Measurements from ENCODE around the gene GRB10.

GRB10 gene

DNA sequence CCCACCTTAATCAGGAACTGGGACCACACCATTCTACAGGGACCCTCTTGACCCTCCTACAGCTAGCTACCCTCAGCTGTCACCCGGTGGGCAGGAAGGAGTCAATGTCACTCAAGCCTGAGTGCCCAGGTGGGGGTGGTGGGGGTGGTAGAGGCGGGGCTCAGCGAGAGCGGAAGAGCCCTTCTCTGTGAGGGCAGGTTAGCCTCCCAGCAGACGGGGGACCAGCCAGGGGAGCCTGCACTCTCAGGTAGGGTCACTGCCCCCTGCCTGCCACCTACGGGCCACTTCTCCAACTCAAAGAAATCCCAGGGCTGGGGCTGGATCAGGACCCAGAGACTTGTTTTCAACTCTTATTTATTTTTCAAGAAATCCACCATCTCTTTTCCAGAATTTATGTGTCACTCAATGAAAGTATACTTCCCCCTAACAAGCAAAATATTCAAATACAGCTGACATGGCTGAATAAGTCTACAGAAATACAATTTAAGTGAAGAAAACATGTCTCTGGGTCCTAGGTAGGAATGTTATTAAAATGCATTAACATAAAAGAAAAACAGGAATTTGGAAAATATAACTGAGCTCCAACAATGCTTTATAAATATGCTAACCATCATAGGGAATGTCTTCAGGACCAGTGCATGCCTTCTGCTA lies 154.1 kb downstream of the GRB10 start:
- no peak for FAIRE-seq

- FAIRE-seq, result no peak
These were observed 154.8 kb downstream of the GRB10 start for GRCh38 chr7:50627824-50628361.

GRCh38 chr7:50626286-50626685 lies 156.4 kb downstream of the GRB10 start:
- no peak for FAIRE-seq

DNA sequence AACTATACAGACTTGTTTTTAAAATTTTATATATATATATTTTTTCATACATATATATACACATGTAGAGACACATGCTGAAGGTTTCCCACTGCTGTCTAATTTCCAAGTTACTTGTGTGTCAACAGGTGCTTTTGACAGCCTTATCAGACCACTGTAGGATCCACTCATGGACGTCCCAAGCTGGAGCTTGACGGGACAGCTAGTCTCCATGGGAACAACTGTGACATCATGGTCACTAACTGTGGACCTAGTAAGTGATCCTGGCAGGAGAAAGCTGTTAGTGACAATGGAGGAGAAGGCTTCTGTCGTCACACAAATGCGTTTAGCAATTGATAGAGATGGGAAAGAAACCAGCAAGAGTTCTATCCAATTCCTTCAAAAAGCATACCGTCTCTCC lies 157.3 kb downstream of the GRB10 start:
- no peak for FAIRE-seq

DNA sequence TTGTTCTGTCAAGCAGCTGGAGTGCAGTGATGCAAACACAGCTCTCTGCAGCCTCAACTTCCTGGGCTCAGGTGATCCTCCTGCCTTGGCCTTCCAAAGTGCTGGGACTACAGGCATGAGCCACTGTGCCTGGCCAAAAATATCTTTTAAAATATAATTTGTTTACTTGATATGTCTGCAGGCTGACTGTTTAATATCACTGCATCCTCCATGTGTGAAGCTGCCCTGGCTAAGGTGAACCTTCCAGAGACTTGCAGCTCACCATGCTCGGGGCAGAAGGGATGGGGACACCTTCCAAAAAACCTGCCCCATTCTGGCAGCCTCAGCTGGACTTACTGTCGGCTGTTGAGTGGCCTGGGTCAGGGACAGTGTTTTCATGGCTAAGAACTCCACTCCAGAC lies 159.9 kb downstream of the GRB10 start:
- no peak for FAIRE-seq

DNA sequence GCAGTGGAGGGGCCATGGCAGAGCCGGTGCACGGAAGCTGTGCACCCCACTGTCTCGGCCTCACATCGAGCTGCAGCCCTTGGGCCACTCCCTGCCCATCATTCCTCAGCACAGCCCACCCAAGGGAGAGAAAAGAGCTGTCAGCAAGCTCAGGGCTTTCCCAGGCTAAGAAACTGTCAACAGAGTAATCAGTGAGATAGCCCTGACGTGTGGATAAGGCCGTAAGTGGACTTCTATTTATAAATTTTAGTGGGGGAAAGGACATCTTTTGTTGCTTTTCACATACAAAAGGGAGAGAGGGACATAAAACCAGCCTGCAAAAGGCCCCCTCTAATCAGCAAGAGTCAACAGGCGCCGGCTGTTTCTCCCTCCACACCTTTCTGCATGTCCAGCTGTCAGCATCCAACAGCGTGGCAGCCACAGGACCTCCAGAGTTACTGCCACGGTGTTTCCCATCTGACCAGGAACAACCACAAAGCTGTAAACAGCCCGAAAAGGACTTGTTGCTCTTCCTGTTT lies 160.7 kb downstream of the GRB10 start:
- no peak for FAIRE-seq

GRCh38 chr7:50621206-50621605 lies 161.5 kb downstream of the GRB10 start:
- no peak for FAIRE-seq

DNA sequence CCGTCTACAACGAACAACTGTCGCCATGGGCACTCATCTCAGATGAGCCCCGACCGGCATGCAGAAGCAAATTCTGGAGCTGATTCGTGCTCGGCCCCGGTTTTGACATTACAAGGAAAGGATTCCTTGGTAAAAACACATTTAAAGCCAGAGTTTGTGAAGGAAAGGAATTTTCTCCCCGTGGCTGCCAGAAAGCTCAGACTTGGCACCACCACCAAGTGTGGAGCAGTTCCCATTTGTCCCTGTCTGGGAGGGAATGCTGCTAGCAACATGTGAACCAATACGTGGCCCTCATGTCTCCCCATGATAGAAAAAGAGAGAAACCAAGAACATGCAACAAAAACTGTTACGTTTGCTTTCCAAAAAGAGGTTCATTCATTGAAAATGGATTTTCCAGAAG lies 162.3 kb downstream of the GRB10 start:
- FAIRE-seq, result no peak

GRCh38 chr7:50619684-50620083 lies 163.0 kb downstream of the GRB10 start:
- no peak for FAIRE-seq

DNA sequence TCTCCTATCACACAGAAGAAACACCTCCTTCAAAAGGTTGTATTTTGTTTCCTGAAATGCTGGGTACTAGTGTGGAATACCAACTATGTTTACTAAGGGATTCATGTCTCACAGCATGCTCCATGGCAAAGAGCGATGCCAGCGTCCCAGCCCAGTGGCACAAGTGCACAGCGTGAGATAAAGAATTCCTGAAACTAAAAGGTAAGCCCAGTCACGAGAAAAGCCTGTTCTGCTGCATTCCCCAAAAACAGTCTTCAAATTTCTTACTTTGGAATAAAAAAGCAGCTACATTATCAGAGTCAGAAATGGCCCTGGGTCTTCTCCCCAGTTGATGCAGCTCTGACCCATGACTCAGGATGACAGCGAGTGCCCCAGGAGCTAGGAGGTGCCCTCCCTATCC lies 164.4 kb downstream of the GRB10 start:
- FAIRE-seq, result no peak

DNA sequence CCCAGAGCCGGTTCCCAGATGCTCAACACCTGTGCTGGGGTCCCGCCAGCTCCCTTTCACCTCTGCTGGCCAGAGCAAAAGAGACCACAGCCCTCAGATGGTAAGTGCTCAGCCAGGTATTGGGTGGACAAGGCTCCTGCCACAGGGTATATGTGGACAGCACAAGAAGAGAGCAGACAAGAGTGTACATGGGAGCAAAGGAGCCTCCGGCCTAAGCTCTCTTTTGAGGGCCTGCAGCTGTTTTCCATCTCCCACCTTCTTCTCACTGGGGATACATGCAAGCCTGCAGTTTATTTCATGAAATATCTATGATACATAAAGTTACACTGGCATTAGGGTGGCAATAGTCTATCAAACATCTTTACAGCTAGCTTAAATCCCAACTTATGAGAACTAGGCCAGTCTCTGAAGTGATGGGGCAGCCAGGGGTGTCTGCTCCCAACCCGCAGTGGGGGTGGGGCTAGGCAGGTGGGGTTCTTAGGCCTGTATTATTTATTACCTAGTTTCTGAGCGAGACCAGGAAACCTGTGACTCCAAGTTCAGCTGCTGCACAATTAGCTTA lies 167.1 kb downstream of the GRB10 start:
- no peak for FAIRE-seq

- no peak for FAIRE-seq
These were observed 167.8 kb downstream of the GRB10 start for GRCh38 chr7:50614721-50615518.

- FAIRE-seq, result no peak
These were observed 169.2 kb downstream of the GRB10 start for GRCh38 chr7:50613473-50613872.

GRCh38 chr7:50612704-50613103 lies 170.0 kb downstream of the GRB10 start:
- FAIRE-seq, result no peak

DNA sequence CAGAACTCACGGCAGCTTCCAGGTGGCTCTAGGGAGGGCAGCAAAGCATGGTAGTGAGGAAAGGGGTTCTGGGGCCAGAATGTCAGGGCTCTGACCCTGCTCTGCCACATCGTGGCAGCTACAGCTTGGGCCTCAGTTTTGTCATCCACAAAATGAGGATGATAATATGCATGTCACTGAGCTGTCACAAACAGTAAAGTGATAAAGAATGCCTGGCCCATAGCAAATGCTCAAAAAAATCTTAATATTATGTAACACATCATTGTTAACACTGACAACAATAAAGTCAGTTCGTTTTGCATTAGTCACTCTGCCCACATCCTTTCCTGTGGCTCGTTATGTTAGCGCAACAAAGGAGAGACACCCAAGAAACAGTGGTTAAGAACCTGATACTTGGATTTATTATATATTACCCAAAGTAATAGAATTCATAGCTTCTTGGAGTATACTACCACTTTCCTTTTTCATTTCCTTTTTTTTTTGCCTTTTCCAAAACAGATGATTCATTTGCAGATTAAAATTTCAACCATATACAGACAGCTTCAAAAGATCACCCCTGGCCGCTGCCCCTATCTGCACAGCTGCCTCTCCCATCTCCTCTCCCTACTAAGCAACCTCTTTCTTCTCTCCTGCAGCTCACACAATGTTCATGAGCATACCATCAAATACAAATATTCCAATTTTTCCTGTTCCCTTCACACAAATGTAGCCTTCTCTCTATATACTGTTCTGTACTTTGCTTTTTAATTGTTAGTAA lies 172.0 kb downstream of the GRB10 start:
- FAIRE-seq, result no peak

GRCh38 chr7:50608196-50608906 lies 174.3 kb downstream of the GRB10 start:
- no peak for FAIRE-seq

DNA sequence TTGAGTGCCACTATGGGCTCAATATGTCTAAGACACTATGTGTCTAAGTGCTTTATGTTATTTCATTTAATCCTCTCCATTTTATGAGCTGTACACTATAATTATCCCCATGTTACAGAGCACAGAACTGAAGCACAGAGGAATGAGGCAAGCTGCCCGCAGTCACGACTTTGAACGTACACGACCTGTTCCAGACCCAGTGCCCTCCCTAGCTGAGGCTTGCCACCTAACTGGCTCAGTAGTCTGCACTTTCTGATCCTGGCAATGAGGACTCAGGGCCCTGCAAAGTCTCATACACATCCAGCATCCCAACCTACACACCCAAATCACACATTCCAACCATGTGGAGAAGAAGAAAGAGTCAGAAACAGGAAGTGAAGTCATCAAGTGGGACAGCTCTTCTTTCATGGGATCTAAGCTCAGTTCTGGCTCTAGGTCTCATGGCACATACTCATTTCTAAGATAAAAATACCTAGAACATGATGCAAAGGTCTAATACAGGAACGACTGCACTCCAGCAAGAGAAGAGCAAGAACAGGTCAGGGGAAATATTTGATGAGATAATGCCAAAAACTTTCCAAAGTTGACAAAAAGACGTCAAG lies 175.1 kb downstream of the GRB10 start:
- FAIRE-seq, result no peak

DNA sequence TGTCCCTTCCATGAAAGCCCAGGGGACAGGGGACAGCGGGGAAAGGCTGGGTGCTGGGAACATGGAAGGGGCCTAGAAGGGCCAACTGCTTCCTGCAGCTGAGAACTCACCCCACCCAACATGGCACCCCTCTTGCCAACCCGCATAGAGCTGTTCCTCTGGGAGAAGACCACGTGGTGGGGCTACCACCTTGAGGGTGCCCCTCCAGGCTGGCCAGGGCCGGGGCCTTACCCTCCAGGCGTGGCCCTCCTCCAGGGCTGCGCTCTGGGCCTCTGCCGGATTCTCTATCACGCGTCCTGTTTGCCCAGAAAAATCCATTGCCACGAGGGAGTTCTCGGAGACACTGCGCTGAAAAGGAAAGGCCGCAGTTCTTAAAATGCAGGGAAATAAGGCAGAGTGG lies 177.6 kb downstream of the GRB10 start:
- no peak for FAIRE-seq

DNA sequence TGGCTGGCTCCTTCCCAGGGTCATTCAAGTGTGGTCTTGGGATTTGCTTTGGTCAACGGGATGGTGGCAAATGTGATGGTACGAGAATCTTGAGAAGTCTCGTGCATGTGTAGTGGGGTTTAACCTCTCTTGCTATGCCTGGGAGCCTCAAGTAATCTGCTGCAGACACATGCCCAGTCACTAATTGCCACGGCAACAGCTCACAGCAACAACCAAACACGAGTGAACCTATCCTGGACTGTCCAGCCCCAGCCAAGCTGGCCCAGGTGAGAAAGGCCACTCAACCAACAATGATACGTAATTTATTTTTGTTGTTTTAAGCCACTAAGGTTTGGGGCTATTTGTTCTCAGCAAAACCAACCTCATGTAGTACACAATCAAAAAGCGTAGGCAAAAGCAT lies 179.4 kb downstream of the GRB10 start:
- FAIRE-seq, result no peak

- FAIRE-seq, result no peak
These were observed 183.3 kb downstream of the GRB10 start for GRCh38 chr7:50599385-50599784.

DNA sequence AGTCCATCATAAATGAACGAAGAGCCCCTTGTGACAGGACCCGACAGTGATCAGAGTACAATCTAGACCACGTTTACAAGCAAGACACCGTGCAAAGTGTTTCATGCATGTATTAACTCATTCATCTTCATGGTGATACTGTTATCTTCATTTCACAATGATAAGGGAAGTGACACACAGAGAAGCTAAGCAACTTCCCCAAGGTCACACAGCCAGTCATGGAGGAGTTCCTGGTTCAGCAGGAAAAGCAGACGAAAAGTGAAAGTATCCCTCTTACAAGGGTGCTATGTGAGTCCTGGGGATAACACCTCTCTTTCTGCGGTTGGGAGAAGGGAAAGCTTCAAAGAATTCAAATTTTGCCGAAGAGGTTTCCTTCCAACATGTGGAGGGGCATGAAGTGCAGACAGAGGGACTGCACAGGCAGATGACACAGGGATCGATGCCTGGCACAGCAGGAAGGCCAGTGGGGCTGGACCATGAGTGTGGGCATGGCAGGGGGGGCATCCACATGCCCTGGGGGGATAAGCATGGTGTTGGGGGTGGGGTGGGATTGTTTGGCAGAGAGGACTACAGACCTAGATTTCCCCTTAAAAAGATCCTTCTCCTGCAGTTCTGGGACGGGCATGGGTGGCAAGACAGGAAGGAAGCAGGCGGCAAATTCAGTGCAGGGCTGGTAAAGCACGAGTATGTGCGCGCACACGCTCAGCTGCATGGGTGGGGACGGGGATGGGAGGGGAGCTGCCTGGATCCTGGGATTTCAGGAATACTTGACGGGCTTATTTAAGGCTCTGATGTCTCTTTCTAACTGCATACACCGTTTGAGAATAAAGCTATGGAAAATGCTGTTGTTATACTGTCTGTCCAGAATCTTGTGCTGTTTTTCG lies 184.0 kb downstream of the GRB10 start:
- FAIRE-seq, result no peak

All from A204.1 (cell line).